Ishikawa (cell line): ENCODE measurements around the gene VSTM2B.

Experiments used
- CREB1 ChIP-seq: IDR thresholded peaks from 2 replicates; pipeline ENCODE4 v1.6.1; 2012; ENCODE audit warnings: low read depth
- EP300 ChIP-seq: IDR thresholded peaks from 2 replicates; pipeline ENCODE4 v1.6.1; 2012; ENCODE audit warnings: borderline replicate concordance
- TAF1 ChIP-seq: IDR thresholded peaks from 2 replicates; pipeline ENCODE4 v1.6.1; 2012; ENCODE audit warnings: low read depth, mild to moderate bottlenecking
- TCF12 ChIP-seq: IDR thresholded peaks from 2 replicates; pipeline ENCODE4 v1.6.1; 2012; ENCODE audit warnings: low read depth
- TEAD4 ChIP-seq: IDR thresholded peaks from 2 replicates; pipeline ENCODE4 v1.6.1; 2012
- YY1 ChIP-seq: IDR thresholded peaks from 2 replicates; pipeline ENCODE4 v1.6.1; 2012; ENCODE audit warnings: low read depth
- TF ChIP-seq, protein P1 (sequence below): IDR thresholded peaks from 2 replicates; pipeline ENCODE4 v1.6.1; 2012
- TF ChIP-seq, protein P2 (sequence below): IDR thresholded peaks from 2 replicates; pipeline ENCODE4 v1.6.1; 2012

DNA sequence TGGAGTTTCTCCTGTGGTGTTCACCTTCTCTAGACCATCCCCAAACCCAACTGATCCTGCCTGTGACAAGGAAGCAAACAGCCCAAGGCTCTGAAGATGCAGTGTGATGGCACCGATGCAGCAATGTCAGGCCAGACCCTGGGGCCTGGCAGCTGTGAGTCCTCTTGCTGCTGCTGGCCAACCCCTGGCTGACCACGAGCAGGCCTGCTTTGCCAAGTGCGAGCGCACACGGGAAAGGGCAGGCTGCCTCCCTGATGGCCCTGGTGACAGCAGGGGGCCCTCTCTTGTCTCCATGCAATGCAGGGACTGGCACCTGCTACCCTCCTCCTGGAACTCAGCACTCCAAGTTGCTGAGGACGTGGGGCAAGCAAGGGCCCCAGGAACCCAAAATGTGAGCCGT lies 5.4 kb upstream of the VSTM2B start:
- TF ChIP-seq TEAD4: no peak
- TF ChIP-seq, protein P1, sequence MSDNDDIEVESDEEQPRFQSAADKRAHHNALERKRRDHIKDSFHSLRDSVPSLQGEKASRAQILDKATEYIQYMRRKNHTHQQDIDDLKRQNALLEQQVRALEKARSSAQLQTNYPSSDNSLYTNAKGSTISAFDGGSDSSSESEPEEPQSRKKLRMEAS: no peak
- no peak for TF ChIP-seq EP300
- no peak for TF ChIP-seq CREB1
- TF ChIP-seq TCF12: no peak
- no peak for TF ChIP-seq YY1
- TF ChIP-seq, protein P2, sequence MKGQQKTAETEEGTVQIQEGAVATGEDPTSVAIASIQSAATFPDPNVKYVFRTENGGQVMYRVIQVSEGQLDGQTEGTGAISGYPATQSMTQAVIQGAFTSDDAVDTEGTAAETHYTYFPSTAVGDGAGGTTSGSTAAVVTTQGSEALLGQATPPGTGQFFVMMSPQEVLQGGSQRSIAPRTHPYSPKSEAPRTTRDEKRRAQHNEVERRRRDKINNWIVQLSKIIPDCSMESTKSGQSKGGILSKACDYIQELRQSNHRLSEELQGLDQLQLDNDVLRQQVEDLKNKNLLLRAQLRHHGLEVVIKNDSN: no peak
- TF ChIP-seq TAF1: no peak
